HepG2 (cell line): ENCODE measurements around the gene TP53. TPM values are rescaled to one million over a fixed set of nuclear protein-coding genes. Genes with fewer than 3 reads are reported as not detected.

Experiments
- ISL2 ChIP-seq: sonication (generic); formaldehyde crosslinking; IDR thresholded peaks from 2 replicates; pipeline ENCODE4 v1.5.0; 2020; ENCODE audit warnings: missing genetic modification reagents
- NCOR1 ChIP-seq: fragments of 200-600 bp; sonication (generic); IDR thresholded peaks from 2 replicates; pipeline ENCODE4 v1.7.0; 2017; ENCODE audit warnings: antibody characterized with exemption, low read length, borderline replicate concordance
- TEF ChIP-seq: sonication (generic); formaldehyde crosslinking; IDR thresholded peaks from 2 replicates; pipeline ENCODE4 v1.5.0; 2020; ENCODE audit warnings: missing genetic modification reagents
- ZNF33B ChIP-seq: sonication (generic); formaldehyde crosslinking; IDR thresholded peaks from 2 replicates; pipeline ENCODE4 v1.5.1; 2020; ENCODE audit warnings: mild to moderate bottlenecking, missing genetic modification reagents
- ZNF703 ChIP-seq: sonication (generic); formaldehyde crosslinking; IDR thresholded peaks from 2 replicates; pipeline ENCODE4 v1.5.1; 2020; ENCODE audit warnings: missing genetic modification reagents, mild to moderate bottlenecking, moderate library complexity, borderline replicate concordance
- ZNF775 ChIP-seq: sonication (generic); formaldehyde crosslinking; IDR thresholded peaks from 2 replicates; pipeline ENCODE4 v1.4.0; 2020; ENCODE audit warnings: missing genetic modification reagents, mild to moderate bottlenecking, moderate library complexity, borderline replicate concordance
- ZSCAN5A ChIP-seq: sonication (generic); formaldehyde crosslinking; IDR thresholded peaks from 2 replicates; pipeline ENCODE4 v1.8.0; 2022; ENCODE audit warnings: mild to moderate bottlenecking, missing genetic modification reagents, borderline replicate concordance
- polyA plus RNA-seq, 8 experiments: library from polyadenylated mRNA; depleted of rRNA in 3 of 8; stranded (reverse) in 7 of 8; unstranded in 1 of 8; fragments of >200 nt; fragmentation: Illumina TruSeq in 4 of 8; extraction: Trizol in 4 of 8; gene quantifications; 2 replicates each; pipeline versions ENCODE4 v1.2.1 to v1.2.3, GENCODE V29; 2011 to 2016; ENCODE audit warnings: low read depth in 4 of 8, missing spikeins in 1 of 8, mixed read lengths in 1 of 8; ENCODE audit not compliant: insufficient read depth in 1 of 8
- total RNA-seq, 5 experiments: library from RNA; depleted of rRNA; stranded (reverse); fragments of >200 nt; fragmentation: Illumina TruSeq; extraction: Trizol; gene quantifications; 2 replicates each; pipeline ENCODE4 v1.2.3, GENCODE V29; 2016; ENCODE audit warnings: low read depth in 1 of 5
- TF ChIP-seq, protein P1 (sequence below): sonication (generic); formaldehyde crosslinking; IDR thresholded peaks from 2 replicates; pipeline ENCODE4 v1.8.1; 2022; ENCODE audit warnings: mild to moderate bottlenecking, missing genetic modification reagents
- TF ChIP-seq, protein P2 (sequence below): sonication (generic); formaldehyde crosslinking; conservative IDR thresholded peaks from 2 replicates; pipeline ENCODE4 v1.4.0; 2020; ENCODE audit warnings: missing genetic modification reagents
- TF ChIP-seq, protein P3 (sequence below): sonication (generic); formaldehyde crosslinking; IDR thresholded peaks from 2 replicates; pipeline ENCODE4 v1.4.0; 2020; ENCODE audit warnings: low read depth, mild to moderate bottlenecking, missing genetic modification reagents
- TF ChIP-seq, protein P4 (sequence below): sonication (generic); IDR thresholded peaks from 2 replicates; pipeline ENCODE4 v1.6.1; 2016; ENCODE audit warnings: low read depth, borderline replicate concordance

The TP53 gene
- total and polyA plus RNA-seq, 2 of the 13 experiments (the other 11 are each of a cell fraction or from before 2014, with no cell fraction given): 17.1 to 29.9 TPM

- TF ChIP-seq, protein P1, sequence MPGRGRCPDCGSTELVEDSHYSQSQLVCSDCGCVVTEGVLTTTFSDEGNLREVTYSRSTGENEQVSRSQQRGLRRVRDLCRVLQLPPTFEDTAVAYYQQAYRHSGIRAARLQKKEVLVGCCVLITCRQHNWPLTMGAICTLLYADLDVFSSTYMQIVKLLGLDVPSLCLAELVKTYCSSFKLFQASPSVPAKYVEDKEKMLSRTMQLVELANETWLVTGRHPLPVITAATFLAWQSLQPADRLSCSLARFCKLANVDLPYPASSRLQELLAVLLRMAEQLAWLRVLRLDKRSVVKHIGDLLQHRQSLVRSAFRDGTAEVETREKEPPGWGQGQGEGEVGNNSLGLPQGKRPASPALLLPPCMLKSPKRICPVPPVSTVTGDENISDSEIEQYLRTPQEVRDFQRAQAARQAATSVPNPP (CRISPR knock-in tag): no peak
- TF ChIP-seq ZNF703 (CRISPR knock-in tag): no peak
- TF ChIP-seq, protein P2, sequence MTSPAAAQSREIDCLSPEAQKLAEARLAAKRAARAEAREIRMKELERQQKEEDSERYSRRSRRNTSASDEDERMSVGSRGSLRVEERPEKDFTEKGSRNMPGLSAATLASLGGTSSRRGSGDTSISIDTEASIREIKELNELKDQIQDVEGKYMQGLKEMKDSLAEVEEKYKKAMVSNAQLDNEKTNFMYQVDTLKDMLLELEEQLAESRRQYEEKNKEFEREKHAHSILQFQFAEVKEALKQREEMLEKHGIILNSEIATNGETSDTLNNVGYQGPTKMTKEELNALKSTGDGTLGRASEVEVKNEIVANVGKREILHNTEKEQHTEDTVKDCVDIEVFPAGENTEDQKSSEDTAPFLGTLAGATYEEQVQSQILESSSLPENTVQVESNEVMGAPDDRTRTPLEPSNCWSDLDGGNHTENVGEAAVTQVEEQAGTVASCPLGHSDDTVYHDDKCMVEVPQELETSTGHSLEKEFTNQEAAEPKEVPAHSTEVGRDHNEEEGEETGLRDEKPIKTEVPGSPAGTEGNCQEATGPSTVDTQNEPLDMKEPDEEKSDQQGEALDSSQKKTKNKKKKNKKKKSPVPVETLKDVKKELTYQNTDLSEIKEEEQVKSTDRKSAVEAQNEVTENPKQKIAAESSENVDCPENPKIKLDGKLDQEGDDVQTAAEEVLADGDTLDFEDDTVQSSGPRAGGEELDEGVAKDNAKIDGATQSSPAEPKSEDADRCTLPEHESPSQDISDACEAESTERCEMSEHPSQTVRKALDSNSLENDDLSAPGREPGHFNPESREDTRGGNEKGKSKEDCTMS (CRISPR knock-in tag): no peak
- TF ChIP-seq ZNF775 (CRISPR knock-in tag): no peak
- TF ChIP-seq, protein P3, sequence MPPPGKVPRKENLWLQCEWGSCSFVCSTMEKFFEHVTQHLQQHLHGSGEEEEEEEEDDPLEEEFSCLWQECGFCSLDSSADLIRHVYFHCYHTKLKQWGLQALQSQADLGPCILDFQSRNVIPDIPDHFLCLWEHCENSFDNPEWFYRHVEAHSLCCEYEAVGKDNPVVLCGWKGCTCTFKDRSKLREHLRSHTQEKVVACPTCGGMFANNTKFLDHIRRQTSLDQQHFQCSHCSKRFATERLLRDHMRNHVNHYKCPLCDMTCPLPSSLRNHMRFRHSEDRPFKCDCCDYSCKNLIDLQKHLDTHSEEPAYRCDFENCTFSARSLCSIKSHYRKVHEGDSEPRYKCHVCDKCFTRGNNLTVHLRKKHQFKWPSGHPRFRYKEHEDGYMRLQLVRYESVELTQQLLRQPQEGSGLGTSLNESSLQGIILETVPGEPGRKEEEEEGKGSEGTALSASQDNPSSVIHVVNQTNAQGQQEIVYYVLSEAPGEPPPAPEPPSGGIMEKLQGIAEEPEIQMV (CRISPR knock-in tag): peak; percentile 78; the same call in 1 of the 2 replicates
- TF ChIP-seq, protein P4, sequence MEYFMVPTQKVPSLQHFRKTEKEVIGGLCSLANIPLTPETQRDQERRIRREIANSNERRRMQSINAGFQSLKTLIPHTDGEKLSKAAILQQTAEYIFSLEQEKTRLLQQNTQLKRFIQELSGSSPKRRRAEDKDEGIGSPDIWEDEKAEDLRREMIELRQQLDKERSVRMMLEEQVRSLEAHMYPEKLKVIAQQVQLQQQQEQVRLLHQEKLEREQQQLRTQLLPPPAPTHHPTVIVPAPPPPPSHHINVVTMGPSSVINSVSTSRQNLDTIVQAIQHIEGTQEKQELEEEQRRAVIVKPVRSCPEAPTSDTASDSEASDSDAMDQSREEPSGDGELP: no peak
- peak; percentile 52; the same call in 1 of the 2 replicates for TF ChIP-seq ISL2 (CRISPR knock-in tag)
- TF ChIP-seq NCOR1: no peak; the same call in 1 of the 2 replicates
- TF ChIP-seq TEF: no peak
- no peak for TF ChIP-seq ZNF33B (CRISPR knock-in tag)
- no peak for TF ChIP-seq ZSCAN5A (CRISPR knock-in tag)
Measured at GRCh38 chr17:7687908-7688807, 868 bp upstream of the TP53 start, which contains the start of gene WRAP53 (continued).
